Gastroesophageal sphincter (tissue), 3 donors: ENCODE results near the gene CDH23.

Experiments
- CTCF ChIP-seq, 4 experiments: fragments of 200-600 bp in 2 of 4; fragments of 450-650 bp in 2 of 4; sonication (generic) in 1 of 4; IDR thresholded peaks; one replicate each; pipeline ENCODE4 v1.5.1; 2017 to 2019; ENCODE audit warnings: antibody characterized with exemption in 4 of 4, mild to moderate bottlenecking in 2 of 4, moderate library complexity in 2 of 4
- EP300 ChIP-seq: sonication (generic); formaldehyde crosslinking; IDR thresholded peaks from one replicate; pipeline ENCODE4 v1.6.1; 2017; ENCODE audit warnings: antibody characterized with exemption, mild to moderate bottlenecking
- POLR2A ChIP-seq, 2 donors: fragments of 450-650 bp; IDR thresholded peaks; one replicate each; pipeline ENCODE4 v1.6.1; 2017; ENCODE audit warnings: antibody characterized with exemption in 2 of 2, mild to moderate bottlenecking in 2 of 2, moderate library complexity in 1 of 2

- TF ChIP-seq CTCF (IDR thresholded peaks at IDR 0.05) (no peak), EP300 (no peak), POLR2A (IDR thresholded peaks at IDR 0.05) (no peak)
Measured at GRCh38 chr10:71440506-71441035, 43.9 kb downstream of the CDH23 start.
